Measurements from ENCODE around the gene SH3GLB1. TPM values are rescaled to one million over a fixed set of nuclear protein-coding genes. Genes with fewer than 3 reads are reported as not detected.

Gene SH3GLB1
- polyA plus RNA-seq, 1 experiment, result 33.9 TPM

- H3K4me3 ChIP-seq (ENCODE audit: low read depth, low read length), result no peak overlapping the region
- no peak for TF ChIP-seq CTCF (IDR thresholded peaks at IDR 0.05; ENCODE audit: insufficient read depth, low read depth, low read length)
- CTCF ChIA-PET, result interaction anchor here (2.0 kb wide), 1 partner anchor 11 kb away, joined by 10 read pairs; no protein-coding TSS in a partner anchor
- no peaks in the 10 kb centered on the region for H3K27me3 ChIP-seq (ENCODE audit: control insufficient read depth, insufficient read depth, low read length)
- peaks cover 3% of the 10 kb centered on the region for H3K36me3 ChIP-seq (ENCODE audit: control insufficient read depth, insufficient read depth, low read length)
- POLR2A ChIA-PET, result no interaction called here
- DNase-seq (ENCODE audit: low read depth), result no peak
Measured at GRCh38 chr1:86731416-86731815, 27.0 kb downstream of the SH3GLB1 start.

- TF ChIP-seq CTCF (IDR thresholded peaks at IDR 0.05; ENCODE audit: insufficient read depth, low read depth, low read length), result no peak
- no peak for DNase-seq (ENCODE audit: low read depth)
- Histone ChIP-seq H3K27me3 (ENCODE audit: control insufficient read depth, insufficient read depth, low read length) (no peaks in the 10 kb centered on the region), H3K4me3 (ENCODE audit: low read depth, low read length) (no peak overlapping the region), H3K36me3 (ENCODE audit: control insufficient read depth, insufficient read depth, low read length) (peaks cover 7% of the 10 kb centered on the region)
- POLR2A ChIA-PET, result no interaction called here
- CTCF ChIA-PET, result interaction anchor here (1.1 to 1.9 kb wide), 2 partner anchors 9 to 303 kb away, joined by 3 to 10 read pairs; no protein-coding TSS in a partner anchor
Measured at GRCh38 chr1:86733340-86733739, 29.0 kb downstream of the SH3GLB1 start.

GRCh38 chr1:86739648-86740509, 35.5 kb downstream of the SH3GLB1 start:
- H3K4me3 ChIP-seq (ENCODE audit: low read depth, low read length), result no peak overlapping the region
- no peak for DNase-seq (ENCODE audit: low read depth)
- H3K27me3 ChIP-seq (ENCODE audit: control insufficient read depth, insufficient read depth, low read length), result no peaks in the 10 kb centered on the region
- ChIA-PET CTCF (interaction anchor here (0.6 to 1.0 kb wide), 3 partner anchors 15 to 178 kb away, joined by 3 to 4 read pairs (median 4); partner anchors contain the start of gene SH3GLB1), POLR2A (no interaction called here)
- H3K36me3 ChIP-seq (ENCODE audit: control insufficient read depth, insufficient read depth, low read length), result peaks cover 11% of the 10 kb centered on the region
- TF ChIP-seq CTCF (IDR thresholded peaks at IDR 0.05; ENCODE audit: insufficient read depth, low read depth, low read length), result no peak

- CTCF ChIA-PET, result interaction anchor here (0.8 to 2.1 kb wide), 7 partner anchors 9 to 38 kb away, joined by 3 to 10 read pairs (median 3); partner anchors contain the start of gene SH3GLB1
Measured at GRCh38 chr1:86741947-86742572, 37.7 kb downstream of the SH3GLB1 start.

More at GRCh38 chr1:86741947-86742572, 37.7 kb downstream of the SH3GLB1 start:
- Histone ChIP-seq H3K27me3 (ENCODE audit: control insufficient read depth, insufficient read depth, low read length) (no peaks in the 10 kb centered on the region), H3K4me3 (ENCODE audit: low read depth, low read length) (no peak overlapping the region), H3K36me3 (ENCODE audit: control insufficient read depth, insufficient read depth, low read length) (peaks cover 9% of the 10 kb centered on the region)
- TF ChIP-seq CTCF (IDR thresholded peaks at IDR 0.05; ENCODE audit: insufficient read depth, low read depth, low read length), result peak; percentile 62
- DNase-seq (ENCODE audit: low read depth), result no peak
- POLR2A ChIA-PET, result no interaction called here
